Measurements from ENCODE around the gene WDR43.
"Not testable (repeated sequence)": the region's sequence is repeated elsewhere in the genome, so short reads cannot be mapped to it uniquely, and the experiment has no call there.

The WDR43 gene

GRCh38 chr2:28962505-28962904 lies 68.0 kb downstream of the WDR43 start:
- no peak for TF ChIP-seq CTCF (conservative IDR thresholded peaks at IDR 0.05)
- no peak overlapping the region for H3K27ac ChIP-seq

- no peak for TF ChIP-seq CTCF (conservative IDR thresholded peaks at IDR 0.05)
- H3K27ac ChIP-seq = no peak overlapping the region
These were observed 76.1 kb downstream of the WDR43 start for GRCh38 chr2:28970464-28971160.

- H3K27ac ChIP-seq = no peak overlapping the region
- no peak for TF ChIP-seq CTCF (conservative IDR thresholded peaks at IDR 0.05)
These were observed 78.4 kb downstream of the WDR43 start for GRCh38 chr2:28972778-28973335.

- no peak for TF ChIP-seq CTCF (conservative IDR thresholded peaks at IDR 0.05)
- no peak overlapping the region for H3K27ac ChIP-seq
These were observed 79.8 kb downstream of the WDR43 start for GRCh38 chr2:28974252-28974651.

- no peak overlapping the region for H3K27ac ChIP-seq
- no peak for TF ChIP-seq CTCF (conservative IDR thresholded peaks at IDR 0.05)
These were observed 81.2 kb downstream of the WDR43 start for GRCh38 chr2:28975671-28976070.

GRCh38 chr2:28976584-28976983 lies 82.1 kb downstream of the WDR43 start:
- TF ChIP-seq CTCF (conservative IDR thresholded peaks at IDR 0.05) = no peak
- no peak overlapping the region for H3K27ac ChIP-seq

- no peak for TF ChIP-seq CTCF (conservative IDR thresholded peaks at IDR 0.05)
- H3K27ac ChIP-seq = no peak overlapping the region
These were observed 82.9 kb downstream of the WDR43 start for GRCh38 chr2:28977176-28977875.

GRCh38 chr2:28978001-28978400 lies 83.5 kb downstream of the WDR43 start:
- H3K27ac ChIP-seq = not testable (repeated sequence)
